Neural cell (in vitro differentiated cells): ENCODE measurements around the gene TTC19.

ENCODE experiments used
- EP300 ChIP-seq: fragments of 450-650 bp; conservative IDR thresholded peaks from 2 replicates; pipeline ENCODE4 v1.6.1; 2014; ENCODE audit warnings: antibody characterized with exemption, mild to moderate bottlenecking, moderate library complexity; ENCODE audit not compliant: poor library complexity, severe bottlenecking
- EZH2 ChIP-seq: fragments of 200-600, 300-800 bp; shearing (Covaris generic), sonication (generic); IDR thresholded peaks from 2 replicates; pipeline ENCODE4 v1.6.1; 2014; ENCODE audit warnings: antibody characterized with exemption, low read length, borderline replicate concordance, mild to moderate bottlenecking; ENCODE audit not compliant: insufficient read depth, poor library complexity, severe bottlenecking
- MXI1 ChIP-seq: fragments of 450-650 bp; conservative IDR thresholded peaks from 2 replicates; pipeline ENCODE4 v1.6.1; 2014; ENCODE audit warnings: antibody characterized with exemption, mild to moderate bottlenecking; ENCODE audit not compliant: poor library complexity, severe bottlenecking
- POLR2AphosphoS5 ChIP-seq: IDR thresholded peaks from 2 replicates; pipeline ENCODE4 v1.6.1; 2012
- RAD21 ChIP-seq: fragments of 450-650 bp; conservative IDR thresholded peaks from 2 replicates; pipeline ENCODE4 v1.6.1; 2014; ENCODE audit warnings: antibody characterized with exemption, mild to moderate bottlenecking, moderate library complexity
- TAF1 ChIP-seq: IDR thresholded peaks from 2 replicates; pipeline ENCODE4 v1.6.1; 2012; ENCODE audit warnings: low read depth
- TF ChIP-seq, protein P1 (sequence below): fragments of 450-650 bp; IDR thresholded peaks from 2 replicates; pipeline ENCODE4 v1.5.1; 2014; ENCODE audit warnings: antibody characterized with exemption, mild to moderate bottlenecking, moderate library complexity; ENCODE audit not compliant: poor library complexity, severe bottlenecking
- TF ChIP-seq, protein P2 (sequence below): IDR thresholded peaks from 2 replicates; pipeline ENCODE4 v1.6.1; 2012; ENCODE audit warnings: borderline replicate concordance

DNA sequence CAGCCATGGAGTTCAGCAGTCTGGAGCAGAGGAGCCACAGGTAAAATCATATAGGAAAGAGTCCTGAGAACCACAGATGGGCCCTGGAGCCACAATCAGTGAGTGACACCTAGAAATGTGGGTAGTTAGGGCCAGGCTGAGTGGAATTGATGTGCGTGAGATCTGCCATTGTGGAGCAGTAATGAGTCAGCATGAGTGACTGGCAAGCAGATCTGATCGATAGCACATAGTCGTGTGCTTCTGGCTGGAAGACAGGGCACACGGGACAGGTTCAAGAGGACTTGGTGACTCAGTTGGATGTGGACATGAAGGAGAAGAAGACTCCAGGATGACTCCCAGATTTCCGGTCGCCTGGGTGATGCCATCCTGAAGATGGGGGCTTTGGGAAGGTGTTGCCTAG is 42.4 kb upstream of the TTC19 start:
- TF ChIP-seq, protein P1, sequence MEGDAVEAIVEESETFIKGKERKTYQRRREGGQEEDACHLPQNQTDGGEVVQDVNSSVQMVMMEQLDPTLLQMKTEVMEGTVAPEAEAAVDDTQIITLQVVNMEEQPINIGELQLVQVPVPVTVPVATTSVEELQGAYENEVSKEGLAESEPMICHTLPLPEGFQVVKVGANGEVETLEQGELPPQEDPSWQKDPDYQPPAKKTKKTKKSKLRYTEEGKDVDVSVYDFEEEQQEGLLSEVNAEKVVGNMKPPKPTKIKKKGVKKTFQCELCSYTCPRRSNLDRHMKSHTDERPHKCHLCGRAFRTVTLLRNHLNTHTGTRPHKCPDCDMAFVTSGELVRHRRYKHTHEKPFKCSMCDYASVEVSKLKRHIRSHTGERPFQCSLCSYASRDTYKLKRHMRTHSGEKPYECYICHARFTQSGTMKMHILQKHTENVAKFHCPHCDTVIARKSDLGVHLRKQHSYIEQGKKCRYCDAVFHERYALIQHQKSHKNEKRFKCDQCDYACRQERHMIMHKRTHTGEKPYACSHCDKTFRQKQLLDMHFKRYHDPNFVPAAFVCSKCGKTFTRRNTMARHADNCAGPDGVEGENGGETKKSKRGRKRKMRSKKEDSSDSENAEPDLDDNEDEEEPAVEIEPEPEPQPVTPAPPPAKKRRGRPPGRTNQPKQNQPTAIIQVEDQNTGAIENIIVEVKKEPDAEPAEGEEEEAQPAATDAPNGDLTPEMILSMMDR: no peak
- no peak for TF ChIP-seq TAF1
- TF ChIP-seq EP300: no peak
- TF ChIP-seq EZH2: no peak
- no peak for TF ChIP-seq POLR2AphosphoS5
- TF ChIP-seq, protein P2, sequence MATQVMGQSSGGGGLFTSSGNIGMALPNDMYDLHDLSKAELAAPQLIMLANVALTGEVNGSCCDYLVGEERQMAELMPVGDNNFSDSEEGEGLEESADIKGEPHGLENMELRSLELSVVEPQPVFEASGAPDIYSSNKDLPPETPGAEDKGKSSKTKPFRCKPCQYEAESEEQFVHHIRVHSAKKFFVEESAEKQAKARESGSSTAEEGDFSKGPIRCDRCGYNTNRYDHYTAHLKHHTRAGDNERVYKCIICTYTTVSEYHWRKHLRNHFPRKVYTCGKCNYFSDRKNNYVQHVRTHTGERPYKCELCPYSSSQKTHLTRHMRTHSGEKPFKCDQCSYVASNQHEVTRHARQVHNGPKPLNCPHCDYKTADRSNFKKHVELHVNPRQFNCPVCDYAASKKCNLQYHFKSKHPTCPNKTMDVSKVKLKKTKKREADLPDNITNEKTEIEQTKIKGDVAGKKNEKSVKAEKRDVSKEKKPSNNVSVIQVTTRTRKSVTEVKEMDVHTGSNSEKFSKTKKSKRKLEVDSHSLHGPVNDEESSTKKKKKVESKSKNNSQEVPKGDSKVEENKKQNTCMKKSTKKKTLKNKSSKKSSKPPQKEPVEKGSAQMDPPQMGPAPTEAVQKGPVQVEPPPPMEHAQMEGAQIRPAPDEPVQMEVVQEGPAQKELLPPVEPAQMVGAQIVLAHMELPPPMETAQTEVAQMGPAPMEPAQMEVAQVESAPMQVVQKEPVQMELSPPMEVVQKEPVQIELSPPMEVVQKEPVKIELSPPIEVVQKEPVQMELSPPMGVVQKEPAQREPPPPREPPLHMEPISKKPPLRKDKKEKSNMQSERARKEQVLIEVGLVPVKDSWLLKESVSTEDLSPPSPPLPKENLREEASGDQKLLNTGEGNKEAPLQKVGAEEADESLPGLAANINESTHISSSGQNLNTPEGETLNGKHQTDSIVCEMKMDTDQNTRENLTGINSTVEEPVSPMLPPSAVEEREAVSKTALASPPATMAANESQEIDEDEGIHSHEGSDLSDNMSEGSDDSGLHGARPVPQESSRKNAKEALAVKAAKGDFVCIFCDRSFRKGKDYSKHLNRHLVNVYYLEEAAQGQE: no peak
- no peak for TF ChIP-seq RAD21
- TF ChIP-seq MXI1: no peak
